Measurements from ENCODE around the gene GALNT6.

Gene GALNT6

GRCh38 chr12:51417826-51418225 is 26.6 kb upstream of the GALNT6 start:
- peaks cover 2% of the 10 kb centered on the region for H3K36me3 Mint-ChIP-seq
- peaks cover 4% of the 10 kb centered on the region for H3K4me1 Mint-ChIP-seq (ENCODE audit: low read depth)
- H3K27ac Mint-ChIP-seq = no peak overlapping the region
- H3K4me3 Mint-ChIP-seq = no peak overlapping the region
- no peaks in the 10 kb centered on the region for H3K9me3 Mint-ChIP-seq (ENCODE audit: low read depth)
- no peaks in the 10 kb centered on the region for H3K27me3 Mint-ChIP-seq

DNA sequence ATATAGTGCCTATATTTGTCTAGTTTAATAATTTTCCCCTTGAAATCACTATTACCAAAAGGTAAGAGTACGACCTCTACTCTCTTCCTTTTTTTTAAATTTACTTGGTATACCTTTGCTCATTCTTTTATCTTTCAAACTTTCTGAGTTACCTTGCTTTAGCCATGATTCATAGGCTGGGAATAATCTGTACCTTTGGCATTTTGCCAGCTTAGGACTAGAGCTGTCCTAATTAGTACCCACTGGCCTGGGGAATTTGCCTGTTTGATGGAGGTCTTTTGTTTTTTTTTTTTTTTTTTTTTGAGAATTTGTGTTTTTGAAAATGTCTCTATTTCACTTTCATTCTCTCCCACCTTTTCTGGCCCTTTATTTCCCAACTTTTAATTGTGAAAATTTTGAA is 24.7 kb upstream of the GALNT6 start:
- Mint-ChIP-seq H3K27ac (no peak overlapping the region), H3K4me1 (ENCODE audit: low read depth) (peaks cover 4% of the 10 kb centered on the region), H3K4me3 (no peak overlapping the region), H3K27me3 (no peaks in the 10 kb centered on the region), H3K9me3 (ENCODE audit: low read depth) (no peaks in the 10 kb centered on the region), H3K36me3 (peaks cover 2% of the 10 kb centered on the region)

DNA sequence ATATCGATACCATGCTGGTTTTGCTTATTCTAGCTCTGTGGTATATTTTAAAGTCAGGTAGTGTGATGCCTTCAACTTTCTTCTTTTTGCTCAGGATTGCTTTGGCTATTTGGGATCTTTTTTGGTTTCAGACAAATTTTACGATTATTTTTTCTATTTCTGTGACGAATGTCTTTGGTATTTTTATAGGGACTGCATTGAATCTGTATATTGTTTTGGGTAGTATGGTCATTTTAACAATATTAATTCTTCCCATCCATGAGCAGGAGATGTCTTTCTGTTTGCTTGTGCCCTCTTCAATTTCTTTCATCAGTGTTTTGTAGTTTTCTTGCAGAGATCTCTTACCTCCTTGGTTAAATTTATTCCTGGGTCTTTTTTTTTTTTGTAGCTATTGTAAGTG is 22.6 kb upstream of the GALNT6 start:
- Mint-ChIP-seq H3K4me1 (ENCODE audit: low read depth) (peaks cover 4% of the 10 kb centered on the region), H3K27me3 (no peaks in the 10 kb centered on the region), H3K36me3 (peaks cover 2% of the 10 kb centered on the region), H3K4me3 (no peak overlapping the region), H3K9me3 (ENCODE audit: low read depth) (no peaks in the 10 kb centered on the region), H3K27ac (no peak overlapping the region)

GRCh38 chr12:51413149-51413548 is 21.9 kb upstream of the GALNT6 start:
- Mint-ChIP-seq H3K27ac (no peak overlapping the region), H3K4me1 (ENCODE audit: low read depth) (peaks cover 4% of the 10 kb centered on the region), H3K27me3 (no peaks in the 10 kb centered on the region), H3K36me3 (peaks cover 2% of the 10 kb centered on the region), H3K9me3 (ENCODE audit: low read depth) (no peaks in the 10 kb centered on the region), H3K4me3 (no peak overlapping the region)

- Mint-ChIP-seq H3K4me3 (no peak overlapping the region), H3K4me1 (ENCODE audit: low read depth) (peaks cover 10% of the 10 kb centered on the region), H3K9me3 (ENCODE audit: low read depth) (no peaks in the 10 kb centered on the region), H3K27me3 (no peaks in the 10 kb centered on the region), H3K36me3 (no peaks in the 10 kb centered on the region), H3K27ac (no peak overlapping the region)
Observed at GRCh38 chr12:51409846-51410245, 18.6 kb upstream of the GALNT6 start.

DNA sequence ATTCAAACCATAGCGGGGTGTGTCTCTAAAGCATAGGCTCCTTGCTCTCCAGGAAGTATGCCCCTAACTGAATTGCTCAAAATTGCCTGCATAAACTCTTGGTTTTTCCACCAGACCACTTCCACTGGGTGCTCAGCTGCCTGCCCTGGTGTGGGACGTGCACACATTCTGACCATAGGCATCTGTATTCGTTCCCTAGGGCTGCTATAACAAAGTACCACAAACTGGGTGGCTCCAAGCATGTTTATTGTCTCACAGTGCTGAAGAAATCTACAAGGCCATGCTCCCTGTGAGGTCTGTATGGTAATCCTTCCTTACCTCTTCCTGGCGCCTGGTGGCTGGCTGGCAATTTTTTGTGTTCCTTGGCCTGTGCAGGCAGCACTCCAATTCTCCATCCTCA is 16.4 kb upstream of the GALNT6 start:
- Mint-ChIP-seq H3K4me1 (ENCODE audit: low read depth) (peaks cover 6% of the 10 kb centered on the region), H3K9me3 (ENCODE audit: low read depth) (no peaks in the 10 kb centered on the region), H3K27me3 (no peaks in the 10 kb centered on the region), H3K4me3 (no peak overlapping the region), H3K36me3 (no peaks in the 10 kb centered on the region), H3K27ac (no peak overlapping the region)

DNA sequence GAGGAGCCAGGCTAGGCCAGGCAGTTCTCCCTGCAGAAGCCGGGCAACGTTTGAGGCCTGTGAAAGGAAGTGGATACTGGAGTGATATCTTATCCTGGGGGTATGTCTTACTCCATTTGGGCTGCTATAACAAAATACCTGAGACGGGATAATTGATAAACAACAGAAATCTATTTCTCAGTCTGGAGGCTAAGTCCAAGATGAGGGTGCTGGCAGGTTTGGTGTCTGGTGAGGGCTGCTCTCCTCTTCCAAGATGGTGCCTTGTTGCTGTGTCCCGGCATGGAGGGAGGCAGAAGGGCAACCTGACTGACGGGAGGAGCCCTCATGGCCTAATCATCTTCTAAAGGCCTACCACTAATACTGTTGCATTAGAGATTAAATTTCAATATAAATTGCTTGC is 15.7 kb upstream of the GALNT6 start:
- Mint-ChIP-seq H3K4me3 (no peak overlapping the region), H3K4me1 (ENCODE audit: low read depth) (peaks cover 6% of the 10 kb centered on the region), H3K27ac (no peak overlapping the region), H3K27me3 (no peaks in the 10 kb centered on the region), H3K36me3 (no peaks in the 10 kb centered on the region), H3K9me3 (ENCODE audit: low read depth) (no peaks in the 10 kb centered on the region)

DNA sequence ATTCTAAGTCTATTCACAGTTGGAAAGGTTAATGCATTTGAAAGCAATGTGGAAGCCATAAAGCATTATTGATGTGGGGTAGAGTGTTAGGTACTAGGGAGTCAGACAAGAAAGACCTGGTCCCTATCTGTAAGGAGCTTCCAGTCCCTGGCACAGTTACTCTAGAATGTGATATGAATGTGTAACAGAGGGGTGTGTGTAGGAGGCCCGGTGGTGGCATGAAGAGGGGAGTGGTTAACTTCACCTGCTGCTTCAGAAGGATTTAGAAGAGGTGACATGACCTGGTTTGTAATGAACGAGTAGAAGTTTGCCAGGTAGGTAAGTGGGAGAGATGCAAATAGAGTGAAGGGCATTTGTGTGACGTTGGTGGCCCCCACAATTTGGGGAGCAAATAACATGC is 15.1 kb upstream of the GALNT6 start:
- Mint-ChIP-seq H3K36me3 (no peaks in the 10 kb centered on the region), H3K27ac (no peak overlapping the region), H3K4me1 (ENCODE audit: low read depth) (peaks cover 6% of the 10 kb centered on the region), H3K9me3 (ENCODE audit: low read depth) (no peaks in the 10 kb centered on the region), H3K27me3 (no peaks in the 10 kb centered on the region), H3K4me3 (no peak overlapping the region)

DNA sequence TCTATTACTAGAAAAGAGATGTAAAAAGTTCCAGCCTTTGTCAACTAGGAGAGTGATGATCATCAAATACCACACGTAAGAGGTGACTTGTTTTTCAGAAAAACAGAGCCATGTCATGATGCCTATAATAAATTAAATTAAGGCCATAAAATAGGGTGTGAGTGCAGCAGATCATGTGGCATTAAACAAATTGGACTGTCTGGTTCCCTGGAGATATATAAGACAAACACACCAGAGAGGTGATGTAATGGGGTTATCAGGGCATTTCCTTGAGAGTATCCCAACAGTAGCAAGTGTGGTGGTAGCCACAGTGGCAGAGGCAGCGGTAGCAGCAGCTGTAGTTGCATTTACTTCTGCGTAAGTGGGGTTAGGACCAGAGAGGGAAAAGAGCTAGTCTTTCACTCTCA is 14.6 kb upstream of the GALNT6 start:
- no peaks in the 10 kb centered on the region for H3K9me3 Mint-ChIP-seq (ENCODE audit: low read depth)
- peaks cover 6% of the 10 kb centered on the region for H3K4me1 Mint-ChIP-seq (ENCODE audit: low read depth)
- no peaks in the 10 kb centered on the region for H3K27me3 Mint-ChIP-seq
- H3K4me3 Mint-ChIP-seq = no peak overlapping the region
- no peak overlapping the region for H3K27ac Mint-ChIP-seq
- no peaks in the 10 kb centered on the region for H3K36me3 Mint-ChIP-seq

DNA sequence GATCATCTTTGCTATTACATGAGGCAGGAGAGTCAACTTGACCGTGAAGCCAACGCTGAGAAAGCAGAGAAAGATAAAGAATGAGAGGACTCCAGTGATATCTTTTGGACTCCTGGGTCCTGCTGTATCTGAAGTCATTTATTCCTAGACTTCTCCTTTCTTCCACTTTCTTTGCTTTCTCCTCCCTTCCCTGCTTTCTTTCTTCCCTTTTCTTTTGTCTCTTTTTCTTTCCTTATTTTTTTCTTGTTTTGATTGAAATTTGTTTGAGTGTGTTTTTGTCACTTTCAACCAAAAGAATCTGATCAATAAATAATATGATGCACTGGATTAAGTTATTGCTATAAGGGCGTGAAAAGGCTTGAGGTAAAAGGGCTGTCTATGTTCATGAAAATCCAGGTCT is 13.4 kb upstream of the GALNT6 start:
- H3K4me3 Mint-ChIP-seq = no peak overlapping the region
- no peaks in the 10 kb centered on the region for H3K36me3 Mint-ChIP-seq
- H3K27me3 Mint-ChIP-seq = no peaks in the 10 kb centered on the region
- no peaks in the 10 kb centered on the region for H3K9me3 Mint-ChIP-seq (ENCODE audit: low read depth)
- peaks cover 6% of the 10 kb centered on the region for H3K4me1 Mint-ChIP-seq (ENCODE audit: low read depth)
- H3K27ac Mint-ChIP-seq = no peak overlapping the region

- Mint-ChIP-seq H3K4me3 (no peak overlapping the region), H3K9me3 (ENCODE audit: low read depth) (no peaks in the 10 kb centered on the region), H3K27me3 (no peaks in the 10 kb centered on the region), H3K4me1 (ENCODE audit: low read depth) (peaks cover 6% of the 10 kb centered on the region), H3K27ac (no peak overlapping the region), H3K36me3 (no peaks in the 10 kb centered on the region)
Observed at GRCh38 chr12:51403681-51404136, 12.5 kb upstream of the GALNT6 start.

DNA sequence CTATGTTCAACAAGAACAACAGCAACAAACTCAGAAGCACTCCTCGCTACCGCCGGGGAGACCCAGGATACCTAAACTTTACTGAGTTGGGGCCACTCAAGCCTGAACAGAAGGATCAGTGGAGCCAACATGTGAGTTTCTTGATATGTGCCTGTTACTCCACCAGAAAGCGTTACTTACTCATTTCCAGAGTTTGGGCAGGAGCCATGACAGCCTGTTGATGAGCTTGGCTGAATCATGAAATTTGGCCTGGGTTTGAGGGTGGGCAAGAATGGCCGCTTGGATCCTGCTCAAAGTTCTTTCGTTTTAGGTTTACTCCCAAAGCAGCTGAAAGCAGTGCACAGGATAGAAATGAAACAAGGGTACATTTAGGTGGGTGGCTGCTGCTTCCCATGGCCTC is 12.0 kb upstream of the GALNT6 start:
- no peak overlapping the region for H3K4me3 Mint-ChIP-seq
- H3K27ac Mint-ChIP-seq = no peak overlapping the region
- no peaks in the 10 kb centered on the region for H3K36me3 Mint-ChIP-seq
- H3K4me1 Mint-ChIP-seq (ENCODE audit: low read depth) = peaks cover 6% of the 10 kb centered on the region
- H3K27me3 Mint-ChIP-seq = no peaks in the 10 kb centered on the region
- no peaks in the 10 kb centered on the region for H3K9me3 Mint-ChIP-seq (ENCODE audit: low read depth)

DNA sequence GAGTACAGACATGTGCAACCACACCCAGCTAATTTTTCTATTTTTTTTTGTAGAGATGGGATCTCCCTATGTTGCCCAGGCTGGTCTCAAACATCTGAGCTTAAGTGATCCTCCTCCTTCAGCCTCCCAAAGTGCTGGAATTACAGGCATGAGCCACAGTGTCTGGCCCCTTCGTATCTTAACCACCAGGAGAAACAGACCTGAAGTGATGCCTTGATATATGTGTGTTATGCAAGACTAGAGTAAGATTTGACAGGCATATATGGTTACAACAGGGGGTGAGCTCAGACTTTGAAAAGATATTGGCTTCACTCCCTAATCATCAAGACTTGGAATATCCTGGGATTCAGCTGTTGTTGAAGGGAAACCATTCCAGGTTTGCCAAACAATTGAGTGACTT is 10.7 kb upstream of the GALNT6 start:
- Mint-ChIP-seq H3K36me3 (no peaks in the 10 kb centered on the region), H3K27me3 (no peaks in the 10 kb centered on the region), H3K9me3 (ENCODE audit: low read depth) (no peaks in the 10 kb centered on the region), H3K27ac (no peak overlapping the region), H3K4me1 (ENCODE audit: low read depth) (no peaks in the 10 kb centered on the region), H3K4me3 (no peak overlapping the region)

GRCh38 chr12:51401486-51401885 is 10.3 kb upstream of the GALNT6 start:
- no peaks in the 10 kb centered on the region for H3K36me3 Mint-ChIP-seq
- H3K4me1 Mint-ChIP-seq (ENCODE audit: low read depth) = no peaks in the 10 kb centered on the region
- no peak overlapping the region for H3K4me3 Mint-ChIP-seq
- no peaks in the 10 kb centered on the region for H3K27me3 Mint-ChIP-seq
- H3K9me3 Mint-ChIP-seq (ENCODE audit: low read depth) = no peaks in the 10 kb centered on the region
- H3K27ac Mint-ChIP-seq = no peak overlapping the region

DNA sequence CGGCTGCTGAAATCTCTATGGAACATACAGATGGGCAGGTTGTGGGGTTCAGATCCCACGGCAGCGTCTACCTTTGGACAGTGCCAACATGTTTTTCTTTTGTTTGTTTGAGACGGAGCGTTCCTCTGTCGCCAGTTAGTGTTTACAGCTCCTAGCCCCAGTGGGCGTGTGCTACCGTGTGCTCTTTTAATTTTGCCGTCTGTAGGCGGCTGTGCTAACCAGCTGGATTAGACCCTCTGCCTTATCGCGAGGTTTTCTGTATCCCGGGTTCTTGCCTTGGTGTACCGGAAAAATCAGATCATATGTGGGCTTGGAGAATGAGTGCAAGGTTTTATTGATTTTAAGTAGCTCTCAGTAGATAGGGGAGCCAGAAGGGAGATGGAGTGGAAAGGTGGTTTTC is 9.8 kb upstream of the GALNT6 start:
- H3K27ac Mint-ChIP-seq = no peak overlapping the region
- H3K36me3 Mint-ChIP-seq = no peaks in the 10 kb centered on the region
- peaks cover 2% of the 10 kb centered on the region for H3K4me1 Mint-ChIP-seq (ENCODE audit: low read depth)
- no peaks in the 10 kb centered on the region for H3K9me3 Mint-ChIP-seq (ENCODE audit: low read depth)
- H3K4me3 Mint-ChIP-seq = no peak overlapping the region
- no peaks in the 10 kb centered on the region for H3K27me3 Mint-ChIP-seq

- H3K36me3 Mint-ChIP-seq = no peaks in the 10 kb centered on the region
- H3K27me3 Mint-ChIP-seq = no peaks in the 10 kb centered on the region
- H3K27ac Mint-ChIP-seq = no peak overlapping the region
- no peaks in the 10 kb centered on the region for H3K9me3 Mint-ChIP-seq (ENCODE audit: low read depth)
- peaks cover 14% of the 10 kb centered on the region for H3K4me1 Mint-ChIP-seq (ENCODE audit: low read depth)
- H3K4me3 Mint-ChIP-seq = no peak overlapping the region
Observed at GRCh38 chr12:51399891-51400290, 8.7 kb upstream of the GALNT6 start.

- H3K36me3 Mint-ChIP-seq = no peaks in the 10 kb centered on the region
- no peak overlapping the region for H3K4me3 Mint-ChIP-seq
- H3K27me3 Mint-ChIP-seq = no peaks in the 10 kb centered on the region
- peaks cover 36% of the 10 kb centered on the region for H3K4me1 Mint-ChIP-seq (ENCODE audit: low read depth)
- H3K27ac Mint-ChIP-seq = no peak overlapping the region
- H3K9me3 Mint-ChIP-seq (ENCODE audit: low read depth) = no peaks in the 10 kb centered on the region
Observed at GRCh38 chr12:51397670-51398069, 6.5 kb upstream of the GALNT6 start.

Measured in activated naive CD8-positive, alpha-beta T cell (primary cell).